Measurements from ENCODE around the gene ECEL1. TPM values are rescaled to one million over a fixed set of nuclear protein-coding genes. Genes with fewer than 3 reads are reported as not detected.

ECEL1 gene
- total RNA-seq, 1 donor from 2014 or later = 0.14 TPM

- Histone ChIP-seq H3K27ac (ENCODE audit: low read depth, low read length) (no peak overlapping the region), H3K4me3 (ENCODE audit: insufficient read depth, low read depth, low read length) (no peak overlapping the region), H3K4me2 (ENCODE audit: low read length) (no peak overlapping the region), H3K79me2 (ENCODE audit: insufficient read depth, low read length) (no peaks in the 10 kb centered on the region), H2AFZ (ENCODE audit: low read depth, low read length) (no peak overlapping the region), H4K20me1 (ENCODE audit: insufficient read depth, low read length) (peaks cover 6% of the 10 kb centered on the region), H3K4me1 (ENCODE audit: insufficient read depth, low read length) (no peaks in the 10 kb centered on the region), H3K9ac (ENCODE audit: low read length) (no peak overlapping the region), H3K9me3 (ENCODE audit: insufficient read depth, low read depth, low read length) (no peaks in the 10 kb centered on the region), H3K36me3 (ENCODE audit: insufficient read depth, low read length) (no peaks in the 10 kb centered on the region), H3K27me3 (ENCODE audit: insufficient read depth, low read length) (peaks cover 47% of the 10 kb centered on the region)
- FAIRE-seq (no peak), DNase-seq (ENCODE audit: low read depth) (no peak)
- Mint-ChIP-seq H3K27ac (ENCODE audit: unreplicated experiment) (no peak overlapping the region), H3K4me3 (ENCODE audit: unreplicated experiment) (no peak overlapping the region), H3K4me1 (ENCODE audit: low read depth, unreplicated experiment) (no peaks in the 10 kb centered on the region), H3K36me3 (ENCODE audit: low read depth, unreplicated experiment) (peaks cover 2% of the 10 kb centered on the region), H3K9me3 (ENCODE audit: unreplicated experiment) (no peaks in the 10 kb centered on the region), H3K27me3 (ENCODE audit: low read depth, unreplicated experiment) (peaks cover 72% of the 10 kb centered on the region)
- TF ChIP-seq CTCF (IDR thresholded peaks at IDR 0.05; ENCODE audit: insufficient read depth, low read depth, low read length) (no peak), EZH2 (IDR thresholded peaks at IDR 0.05; ENCODE audit: insufficient read depth, low read length) (no peak)
These were observed 16.8 kb upstream of the ECEL1 start for GRCh38 chr2:232504438-232504837.

GRCh38 chr2:232503809-232504323, 16.2 kb upstream of the ECEL1 start:
- Histone ChIP-seq H3K9me3 (ENCODE audit: insufficient read depth, low read depth, low read length) (no peaks in the 10 kb centered on the region), H2AFZ (ENCODE audit: low read depth, low read length) (no peak overlapping the region), H3K79me2 (ENCODE audit: insufficient read depth, low read length) (no peaks in the 10 kb centered on the region), H3K27me3 (ENCODE audit: insufficient read depth, low read length) (peaks cover 47% of the 10 kb centered on the region), H3K4me3 (ENCODE audit: insufficient read depth, low read depth, low read length) (no peak overlapping the region), H3K27ac (ENCODE audit: low read depth, low read length) (no peak overlapping the region), H4K20me1 (ENCODE audit: insufficient read depth, low read length) (peaks cover 6% of the 10 kb centered on the region), H3K9ac (ENCODE audit: low read length) (no peak overlapping the region), H3K4me1 (ENCODE audit: insufficient read depth, low read length) (no peaks in the 10 kb centered on the region), H3K36me3 (ENCODE audit: insufficient read depth, low read length) (no peaks in the 10 kb centered on the region), H3K4me2 (ENCODE audit: low read length) (no peak overlapping the region)
- Mint-ChIP-seq H3K27ac (ENCODE audit: unreplicated experiment) (no peak overlapping the region), H3K4me3 (ENCODE audit: unreplicated experiment) (peak overlapping the region; percentile 34), H3K27me3 (ENCODE audit: low read depth, unreplicated experiment) (peaks cover 70% of the 10 kb centered on the region), H3K36me3 (ENCODE audit: low read depth, unreplicated experiment) (peaks cover 2% of the 10 kb centered on the region), H3K9me3 (ENCODE audit: unreplicated experiment) (no peaks in the 10 kb centered on the region), H3K4me1 (ENCODE audit: low read depth, unreplicated experiment) (no peaks in the 10 kb centered on the region)
- TF ChIP-seq CTCF (IDR thresholded peaks at IDR 0.05; ENCODE audit: insufficient read depth, low read depth, low read length) (no peak), EZH2 (IDR thresholded peaks at IDR 0.05; ENCODE audit: insufficient read depth, low read length) (peak; percentile 86)
- DNase-seq (ENCODE audit: low read depth) = no peak
- FAIRE-seq = no peak
